GM21381 (cell line): ENCODE results near the gene APC.
A peak's percentile ranks its signal among the peaks of the same experiment; 100 is the strongest.
"Not testable (repeated sequence)": the region's sequence is repeated elsewhere in the genome, so short reads cannot be mapped to it uniquely, and the experiment has no call there.

Experiments
- ATAC-seq: cut with Tn5 transposase; IDR thresholded peaks from one replicate; pipeline ENCODE4 v1.9.1; 2021; ENCODE audit warnings: mild to moderate bottlenecking, moderate library complexity; ENCODE audit not compliant: unreplicated experiment

Gene APC

DNA sequence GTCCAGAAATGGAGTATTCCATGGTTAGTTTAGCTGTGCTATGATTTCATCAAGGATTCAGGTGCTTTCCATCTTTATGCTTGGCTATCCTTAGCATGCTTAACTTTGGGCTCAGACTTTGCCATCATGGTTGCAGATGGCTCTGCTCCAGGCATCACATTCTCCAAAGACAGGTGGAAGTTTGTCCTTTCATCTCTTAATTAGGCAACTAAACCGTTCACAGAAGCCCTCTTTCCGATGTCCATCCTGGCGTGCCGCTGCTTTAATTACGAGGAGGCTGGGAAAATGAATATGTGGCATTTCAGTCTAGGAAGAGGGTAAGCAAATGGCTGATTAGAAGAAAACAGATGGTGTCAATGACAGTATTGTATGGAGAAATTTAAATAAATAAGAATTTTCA lies 24.5 kb upstream of the APC start:
- no peak for ATAC-seq

- not testable (repeated sequence) for ATAC-seq
Observed at GRCh38 chr5:112716895-112717294, 20.8 kb upstream of the APC start.

DNA sequence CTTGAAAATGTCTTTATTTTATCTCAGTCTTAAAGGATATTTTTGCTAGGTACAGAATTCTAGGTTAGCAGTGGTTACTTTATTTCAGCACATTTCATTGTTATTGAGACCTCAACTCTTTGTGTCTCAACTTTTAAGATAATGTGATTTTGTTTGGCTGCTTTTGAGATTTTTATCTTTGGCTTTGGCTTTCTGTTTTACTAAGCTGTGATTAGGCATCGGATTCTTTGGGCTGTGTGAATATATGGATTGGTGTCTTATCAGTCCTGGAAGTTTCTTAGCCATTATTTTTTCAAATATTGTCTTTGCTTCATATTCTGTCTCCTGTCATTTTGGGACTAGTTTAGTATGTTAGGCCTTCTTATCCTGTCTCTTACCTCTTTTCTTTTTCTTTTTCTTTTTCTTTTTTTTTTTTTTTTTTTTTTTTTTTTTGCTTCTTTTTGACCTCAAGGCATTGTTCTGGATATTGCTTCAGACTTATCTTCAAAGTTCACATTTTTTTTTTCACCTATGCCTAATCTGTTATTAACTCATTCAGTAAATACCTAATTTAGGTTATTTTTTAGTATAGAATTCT lies 20.1 kb upstream of the APC start:
- no peak for ATAC-seq

GRCh38 chr5:112718344-112718743 lies 19.3 kb upstream of the APC start:
- ATAC-seq = no peak

- ATAC-seq = no peak
Observed at GRCh38 chr5:112720576-112720975, 17.1 kb upstream of the APC start.

DNA sequence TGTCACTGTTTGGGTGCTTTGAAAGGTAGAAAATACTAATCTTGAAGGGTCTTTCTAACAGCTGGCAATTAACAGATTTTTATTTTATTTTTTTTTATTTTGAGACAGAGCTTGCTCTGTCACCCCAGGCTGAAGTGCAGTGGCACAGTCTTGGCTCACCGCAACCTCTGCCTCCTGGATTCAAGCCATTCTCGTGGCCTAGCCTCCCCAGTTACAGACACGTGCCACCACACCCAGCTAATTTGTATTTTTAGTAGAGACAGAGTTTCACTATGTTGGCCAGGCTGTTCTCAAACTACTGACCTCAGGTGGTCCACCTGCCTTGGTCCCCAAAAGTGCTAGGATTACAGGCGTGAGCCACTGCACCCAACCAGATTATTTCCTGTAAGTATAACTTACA lies 12.8 kb upstream of the APC start:
- no peak for ATAC-seq

GRCh38 chr5:112729630-112730029 lies 8.1 kb upstream of the APC start:
- ATAC-seq = no peak

- ATAC-seq = no peak
Observed at GRCh38 chr5:112732131-112732530, 5.6 kb upstream of the APC start.

DNA sequence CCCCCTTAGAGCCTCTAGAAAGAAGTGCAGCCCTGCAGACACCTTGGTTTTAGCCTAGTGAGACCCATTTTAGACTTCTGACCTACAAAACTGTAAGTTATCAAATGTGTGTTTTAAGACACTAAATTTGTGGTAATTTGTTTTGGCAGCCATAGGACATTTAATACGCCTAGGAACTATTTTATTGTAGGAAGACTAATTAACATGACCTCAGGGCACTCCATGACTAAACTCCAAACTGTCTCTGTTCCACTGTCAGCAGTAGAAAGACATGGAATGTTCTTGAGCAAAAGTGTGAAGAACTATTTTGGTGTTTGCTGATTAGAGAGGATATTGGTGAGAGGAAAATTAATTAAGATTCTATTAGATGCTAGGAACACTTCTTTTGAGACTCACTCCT lies 4.1 kb upstream of the APC start:
- no peak for ATAC-seq

DNA sequence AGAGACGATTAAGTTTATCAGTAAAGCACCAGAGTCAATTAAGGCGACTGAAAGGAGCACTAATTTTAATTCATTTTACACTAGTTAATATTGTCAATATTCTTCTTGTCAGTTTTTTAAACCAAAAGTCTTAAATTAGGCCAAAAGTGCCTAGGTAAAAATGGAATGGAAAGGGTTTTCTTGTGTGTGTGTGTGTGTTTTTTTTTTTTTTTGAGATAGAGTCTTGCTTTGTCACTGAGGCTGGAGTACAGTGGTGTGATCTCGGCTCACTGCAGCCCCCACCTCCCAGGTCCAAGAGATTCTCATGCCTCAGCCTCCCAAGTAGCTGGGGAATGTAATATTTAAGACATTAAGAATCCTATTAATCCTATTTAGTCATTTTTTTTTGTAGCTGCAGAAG lies 3.1 kb upstream of the APC start:
- ATAC-seq = no peak

GRCh38 chr5:112735702-112736101 lies 2.0 kb upstream of the APC start:
- ATAC-seq = no peak

DNA sequence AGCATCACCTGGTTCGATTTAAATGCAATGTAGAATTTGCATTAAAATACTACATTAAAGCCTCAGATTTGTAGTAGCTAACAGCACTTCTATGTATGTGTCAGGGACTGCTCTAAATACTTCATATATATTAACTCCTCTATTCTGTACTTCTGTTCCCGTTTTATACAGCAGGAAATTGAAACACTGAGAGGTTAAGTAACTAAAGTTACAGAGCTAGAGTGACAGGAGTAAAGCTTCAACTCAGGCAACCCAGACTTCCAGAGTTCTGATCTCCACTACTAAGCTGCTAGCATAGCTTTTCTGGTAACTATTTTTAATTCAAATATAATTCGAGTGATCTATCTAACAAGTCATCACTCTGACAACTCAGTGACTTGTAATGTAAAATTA lies 619 bp upstream of the APC start:
- ATAC-seq = no peak

GRCh38 chr5:112738191-112738560 lies 491 bp downstream of the APC start:
- no peak for ATAC-seq

DNA sequence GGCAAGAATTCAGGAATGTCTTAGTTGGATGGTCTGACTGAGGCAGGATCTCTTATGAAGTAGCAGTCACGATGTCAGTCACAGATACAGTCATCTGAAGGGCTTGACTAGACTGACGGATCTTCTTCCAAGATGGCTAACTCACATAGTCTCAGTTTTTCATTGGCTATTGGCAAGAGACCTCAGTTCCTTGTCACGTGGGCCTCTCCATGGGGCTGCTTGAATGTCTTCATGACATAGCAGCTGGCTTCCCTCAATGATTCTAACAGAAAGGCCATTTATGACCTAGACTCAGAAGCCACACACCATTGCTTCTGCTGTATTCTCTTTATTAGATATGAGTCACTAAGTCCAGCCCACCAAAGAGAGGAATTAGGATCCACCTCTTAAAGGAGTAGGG lies 4.7 kb downstream of the APC start:
- ATAC-seq = no peak

DNA sequence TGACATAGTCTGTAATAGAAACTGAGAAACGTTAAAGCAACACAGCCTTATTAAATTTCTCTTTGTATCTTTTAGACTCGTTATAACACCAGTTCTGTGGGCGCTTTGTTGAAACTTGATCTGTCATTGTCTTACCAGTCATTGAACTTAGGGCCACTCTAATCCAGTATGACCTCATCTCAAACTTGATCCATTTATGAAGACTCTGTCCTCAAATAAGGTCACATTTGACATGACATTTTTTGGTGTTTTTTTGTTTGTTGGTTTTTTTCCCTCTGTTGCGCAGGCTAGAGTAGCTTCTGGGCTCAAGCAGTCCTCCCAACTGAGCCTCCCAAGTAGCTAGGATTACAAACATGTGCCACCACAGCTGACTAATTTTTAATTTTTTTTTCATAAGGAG lies 5.9 kb downstream of the APC start:
- ATAC-seq = no peak

DNA sequence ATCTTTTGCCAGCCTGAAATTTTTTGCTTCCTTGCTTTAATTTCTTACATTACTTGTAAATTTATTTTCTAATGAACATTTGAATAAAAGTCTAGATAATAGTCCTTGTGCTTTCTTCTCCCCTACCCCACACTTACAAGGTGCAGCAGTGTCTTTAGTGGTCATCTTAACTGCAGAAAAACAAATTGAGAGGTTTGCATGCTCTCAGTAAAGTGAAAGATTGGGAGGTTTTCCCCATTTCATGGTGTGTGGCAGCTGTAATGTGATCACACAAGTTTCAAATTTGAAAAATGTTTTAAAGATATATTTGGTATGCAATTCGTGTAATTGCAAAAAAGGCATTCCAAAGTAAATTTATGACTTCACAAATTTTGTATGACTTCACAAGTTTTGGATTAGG lies 14.7 kb downstream of the APC start:
- ATAC-seq = no peak

DNA sequence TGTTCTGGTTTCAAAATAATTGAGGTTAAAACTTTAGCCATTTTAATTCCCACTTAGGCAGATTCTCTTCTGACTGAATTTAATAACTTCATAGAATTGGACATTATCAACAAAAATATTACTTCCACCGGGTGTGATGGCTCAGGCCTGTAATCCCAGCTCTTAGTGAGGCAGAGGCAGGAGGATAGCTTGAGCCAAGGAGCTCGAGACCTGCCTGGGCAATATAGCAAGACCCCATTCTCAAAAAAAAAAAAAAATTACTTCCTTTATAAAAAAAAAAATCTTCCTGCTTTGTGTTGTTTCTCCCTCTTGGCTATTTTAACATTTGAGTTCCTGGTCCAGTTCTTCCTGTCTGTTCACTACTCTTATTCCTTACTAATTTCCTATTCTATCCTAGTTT lies 18.0 kb downstream of the APC start:
- ATAC-seq = no peak

DNA sequence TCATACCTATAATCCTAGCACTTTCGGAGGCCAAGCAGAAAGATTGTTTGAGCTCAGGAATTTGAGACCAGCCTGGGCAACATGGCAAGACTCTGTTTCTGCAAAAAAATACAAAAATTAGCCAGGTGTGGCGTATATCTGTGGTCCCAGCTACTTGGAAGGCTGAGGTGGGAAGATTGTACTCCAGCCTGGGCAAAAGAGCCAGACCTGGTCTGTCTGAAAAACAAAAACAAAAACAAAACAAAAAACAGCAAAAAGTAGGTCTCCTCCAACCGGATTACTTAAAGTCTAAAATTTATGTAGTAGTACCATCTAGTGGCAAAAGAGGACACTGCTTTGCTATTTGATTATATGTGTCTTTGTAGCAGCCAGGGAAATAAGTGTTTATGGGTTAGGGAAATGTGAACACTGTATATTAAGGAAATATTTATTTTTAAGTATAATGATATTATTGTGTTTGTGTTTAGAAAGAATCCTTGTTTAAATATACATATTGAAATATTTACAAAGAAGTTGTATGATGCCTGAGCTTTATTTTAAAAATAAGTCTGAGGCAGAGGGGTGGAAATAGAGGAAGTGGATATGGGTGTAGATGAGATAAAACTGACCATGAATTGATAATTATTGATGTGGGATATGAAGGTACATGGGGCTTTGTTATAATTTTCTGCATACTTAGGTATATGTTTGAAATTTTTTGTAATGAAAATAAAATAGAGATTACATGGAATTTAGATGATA lies 20.0 kb downstream of the APC start:
- ATAC-seq = peak; percentile 91

GRCh38 chr5:112758676-112759075 lies 21.0 kb downstream of the APC start:
- ATAC-seq = no peak

GRCh38 chr5:112762113-112762810 lies 24.6 kb downstream of the APC start:
- ATAC-seq = no peak

- no peak for ATAC-seq
Observed at GRCh38 chr5:112763165-112763564, 25.5 kb downstream of the APC start.

DNA sequence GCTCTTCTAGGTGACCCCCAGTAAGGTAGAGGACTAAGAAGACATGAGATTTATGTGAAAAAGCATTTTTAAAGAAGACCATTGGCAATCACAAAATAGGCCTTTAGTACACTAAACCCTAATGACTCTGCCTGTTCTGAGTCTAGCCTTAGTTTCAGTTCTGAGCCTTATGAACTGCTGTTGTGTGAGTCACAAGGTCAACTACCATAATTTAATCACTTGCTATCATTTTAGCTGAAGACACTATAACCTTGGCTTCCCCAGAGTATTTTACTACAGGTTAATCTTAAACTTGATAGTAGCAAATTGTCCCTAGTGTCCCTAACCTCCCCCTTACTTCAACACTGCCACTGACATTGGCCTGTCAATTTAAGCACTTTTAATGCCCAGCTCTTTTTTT lies 34.4 kb downstream of the APC start:
- no peak for ATAC-seq
